Stomach (tissue), 9 donors: ENCODE results near the gene VWA8. TPM values are rescaled to one million over a fixed set of nuclear protein-coding genes. Genes with fewer than 3 reads are reported as not detected.

Experiments
- DNase-seq, 2 donors: peaks; one replicate each; pipeline versions ENCODE4 v3.0.0 to v3.0.0-alpha.2; 2013 to 2019
- H3K27ac ChIP-seq, 5 donors: fragments of 200-600 bp in 4 of 5; sonication (generic) in 4 of 5; one replicate each; pipeline ENCODE4 v1.5.1; 2013 to 2019; ENCODE audit warnings: mild to moderate bottlenecking in 1 of 5, moderate library complexity in 1 of 5
- H3K27me3 ChIP-seq, 3 donors: fragments of 200-600 bp; sonication (generic); one replicate each; pipeline ENCODE4 v1.5.1; 2017 to 2019; ENCODE audit warnings: mixed run types in 1 of 3
- H3K36me3 ChIP-seq, 4 donors: fragments of 200-600 bp; sonication (generic); 1 replicate in 3 of 4; 2 replicates in 1 of 4; pipeline ENCODE4 v1.5.1; 2016 to 2019
- H3K4me1 ChIP-seq, 4 donors: fragments of 200-600 bp; sonication (generic); one replicate each; pipeline ENCODE4 v1.5.1; 2016 to 2019
- H3K4me3 ChIP-seq, 4 donors: fragments of 200-600 bp; sonication (generic) in 3 of 4; one replicate each; pipeline ENCODE4 v1.5.1; 2016 to 2019; ENCODE audit warnings: mild to moderate bottlenecking in 1 of 4
- H3K9me3 ChIP-seq, 4 donors: fragments of 200-600 bp; sonication (generic); one replicate each; pipeline ENCODE4 v1.5.1; 2016 to 2019
- EP300 ChIP-seq: sonication (generic); formaldehyde crosslinking; IDR thresholded peaks from one replicate; pipeline ENCODE4 v1.6.1; 2017; ENCODE audit warnings: antibody characterized with exemption
- POLR2A ChIP-seq, 4 donors: fragments of 450-650 bp; IDR thresholded peaks; one replicate each; pipeline ENCODE4 v1.6.1; 2016; ENCODE audit warnings: antibody characterized with exemption in 4 of 4, control low read depth in 2 of 4, mild to moderate bottlenecking in 1 of 4, moderate library complexity in 1 of 4
- POLR2AphosphoS5 ChIP-seq, 3 donors: sonication (generic); formaldehyde crosslinking; IDR thresholded peaks; one replicate each; pipeline ENCODE4 v1.6.1; 2016; ENCODE audit warnings: antibody characterized with exemption in 3 of 3
- WGBS, 5 donors: extraction: QIAGEN DNeasy Blood & Tissue Kit in 3 of 5; methylation state at CpG; one replicate each; pipeline versions ENCODE4 v1.1.5 to v1.1.7; 2013 to 2018; 5-methylcytosine and 5-hydroxymethylcytosine counted together
- intact Hi-C: fragments of 100-400 bp; cut with DNase I; formaldehyde crosslinking; loops from one replicate; pipeline ENCODE4 v1.15.1; 2023; ENCODE audit warnings: low total_unique reads
- polyA plus RNA-seq, 3 donors: library from polyadenylated mRNA; stranded (reverse); fragments of 200-250 nt; gene quantifications; one replicate each; pipeline ENCODE4 v1.2.3, GENCODE V29; 2013
- total RNA-seq, 5 donors: library from RNA; depleted of rRNA; stranded (reverse); fragments of >200 nt; gene quantifications; one replicate each; pipeline versions ENCODE4 v1.1.0 to v1.2.3, GENCODE V29; 2014 to 2016
- TF ChIP-seq, protein P1 (sequence below), 7 experiments: fragments of 450-650 bp in 4 of 7; fragments of 200-600 bp in 3 of 7; sonication (generic) in 3 of 7; IDR thresholded peaks; one replicate each; pipeline ENCODE4 v1.5.1; 2016 to 2019; ENCODE audit warnings: antibody characterized with exemption in 7 of 7, control low read depth in 2 of 7, mild to moderate bottlenecking in 1 of 7
- donor health status: healthy with polysubstance abuse.
- donor health status: Bipolar disorder and iron deficiency.
- donor health status: healthy.

Gene VWA8
- total and polyA plus RNA-seq, 8 donors = 3.3 to 99.2 (median 25.4) TPM

DNA sequence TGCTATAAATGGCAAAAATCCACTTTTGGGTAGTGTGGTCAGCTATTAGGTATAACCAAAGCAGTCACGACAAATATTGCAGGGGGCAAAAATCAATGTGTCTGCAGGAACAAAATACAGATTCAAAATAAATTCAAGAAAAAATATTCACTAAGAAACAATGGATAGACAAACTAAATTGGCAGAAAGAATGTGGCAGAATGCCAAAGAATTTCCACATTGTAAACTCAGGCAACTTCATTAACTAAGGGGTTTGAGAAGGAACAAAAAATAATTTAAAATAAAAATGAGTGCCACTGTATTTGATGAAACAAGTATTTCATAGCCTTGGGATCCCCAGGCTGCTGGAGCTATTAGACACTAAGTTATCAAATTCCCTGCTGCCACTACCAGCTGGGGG is 193.1 kb downstream of the VWA8 start:
- peaks cover 0 to 3% (median 0%) of the 10 kb centered on the region in 4 donors for H3K36me3 ChIP-seq
- H3K4me3 ChIP-seq = no peak overlapping the region
- WGBS, 5 donors = 73 to 87% (median 82%) methylated on average over 1 of the region's 1 CpG
- no peak overlapping the region for H3K27ac ChIP-seq
- TF ChIP-seq POLR2AphosphoS5 (IDR thresholded peaks at IDR 0.05) (no peak), EP300 (no peak), POLR2A (IDR thresholded peaks at IDR 0.05) (no peak)
- TF ChIP-seq, protein P1, sequence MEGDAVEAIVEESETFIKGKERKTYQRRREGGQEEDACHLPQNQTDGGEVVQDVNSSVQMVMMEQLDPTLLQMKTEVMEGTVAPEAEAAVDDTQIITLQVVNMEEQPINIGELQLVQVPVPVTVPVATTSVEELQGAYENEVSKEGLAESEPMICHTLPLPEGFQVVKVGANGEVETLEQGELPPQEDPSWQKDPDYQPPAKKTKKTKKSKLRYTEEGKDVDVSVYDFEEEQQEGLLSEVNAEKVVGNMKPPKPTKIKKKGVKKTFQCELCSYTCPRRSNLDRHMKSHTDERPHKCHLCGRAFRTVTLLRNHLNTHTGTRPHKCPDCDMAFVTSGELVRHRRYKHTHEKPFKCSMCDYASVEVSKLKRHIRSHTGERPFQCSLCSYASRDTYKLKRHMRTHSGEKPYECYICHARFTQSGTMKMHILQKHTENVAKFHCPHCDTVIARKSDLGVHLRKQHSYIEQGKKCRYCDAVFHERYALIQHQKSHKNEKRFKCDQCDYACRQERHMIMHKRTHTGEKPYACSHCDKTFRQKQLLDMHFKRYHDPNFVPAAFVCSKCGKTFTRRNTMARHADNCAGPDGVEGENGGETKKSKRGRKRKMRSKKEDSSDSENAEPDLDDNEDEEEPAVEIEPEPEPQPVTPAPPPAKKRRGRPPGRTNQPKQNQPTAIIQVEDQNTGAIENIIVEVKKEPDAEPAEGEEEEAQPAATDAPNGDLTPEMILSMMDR (IDR thresholded peaks at IDR 0.05) = no peak
- intact Hi-C loops = no loop called here
- no peaks in the 10 kb centered on the region for H3K9me3 ChIP-seq
- DNase-seq = peak in 1 of 2 donors; percentile 16
- H3K4me1 ChIP-seq = no peaks in the 10 kb centered on the region
- H3K27me3 ChIP-seq = no peaks in the 10 kb centered on the region

DNA sequence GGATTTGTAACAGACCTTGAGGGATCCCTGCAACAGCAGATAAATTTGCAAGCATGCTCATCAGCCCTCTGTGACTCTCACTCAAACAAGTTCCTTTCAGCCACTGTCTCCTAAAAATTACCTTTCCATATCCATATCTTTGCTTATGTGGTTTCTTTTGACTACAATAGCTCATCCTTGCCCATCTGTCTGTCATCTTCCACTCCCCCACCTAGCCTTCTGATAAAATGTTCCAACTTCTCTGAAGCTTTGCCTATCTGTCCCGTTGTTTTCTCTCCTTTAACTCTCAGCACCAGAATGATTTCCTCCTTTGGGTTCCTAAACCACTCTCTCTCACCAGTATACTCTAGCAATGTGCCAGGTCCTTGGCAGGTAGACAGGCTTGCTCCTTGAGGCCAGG is 194.5 kb downstream of the VWA8 start:
- H3K27me3 ChIP-seq = no peaks in the 10 kb centered on the region
- TF ChIP-seq EP300 (no peak), POLR2AphosphoS5 (IDR thresholded peaks at IDR 0.05) (no peak), POLR2A (IDR thresholded peaks at IDR 0.05) (no peak)
- TF ChIP-seq, protein P1 (IDR thresholded peaks at IDR 0.05) = no peak
- WGBS, 5 donors = 37 to 81% (median 52%) methylated on average over 1 of the region's 1 CpG
- H3K9me3 ChIP-seq = no peaks in the 10 kb centered on the region
- H3K4me3 ChIP-seq = no peak overlapping the region
- no peaks in the 10 kb centered on the region for H3K4me1 ChIP-seq
- no peak for DNase-seq
- H3K27ac ChIP-seq = no peak overlapping the region
- intact Hi-C loops = no loop called here
- H3K36me3 ChIP-seq = no peaks in the 10 kb centered on the region

GRCh38 chr13:41765813-41766212 is 195.1 kb downstream of the VWA8 start:
- intact Hi-C loops = no loop called here
- DNase-seq = peak in 1 of 2 donors; percentile 28
- no peak overlapping the region for H3K4me3 ChIP-seq
- no peak overlapping the region for H3K27ac ChIP-seq
- no peaks in the 10 kb centered on the region for H3K27me3 ChIP-seq
- no peaks in the 10 kb centered on the region for H3K9me3 ChIP-seq
- H3K4me1 ChIP-seq = no peaks in the 10 kb centered on the region
- TF ChIP-seq POLR2AphosphoS5 (IDR thresholded peaks at IDR 0.05) (no peak), POLR2A (IDR thresholded peaks at IDR 0.05) (no peak), EP300 (no peak)
- H3K36me3 ChIP-seq = peaks cover 0 to 4% (median 2%) of the 10 kb centered on the region in 4 donors
- 76 to 91% (median 85%) methylated on average over 5 of the region's 5 CpGs for whole genome bisulfite sequencing, 5 donors

GRCh38 chr13:41765020-41765419 is 195.9 kb downstream of the VWA8 start:
- WGBS, 5 donors = 72 to 78% (median 75%) methylated on average over 1 of the region's 1 CpG
- no peak for DNase-seq
- H3K27ac ChIP-seq = no peak overlapping the region
- H3K4me3 ChIP-seq = no peak overlapping the region
- peaks cover 0 to 7% (median 6%) of the 10 kb centered on the region in 4 donors for H3K36me3 ChIP-seq
- no peaks in the 10 kb centered on the region for H3K27me3 ChIP-seq
- no peaks in the 10 kb centered on the region for H3K9me3 ChIP-seq
- TF ChIP-seq POLR2A (IDR thresholded peaks at IDR 0.05) (no peak), POLR2AphosphoS5 (IDR thresholded peaks at IDR 0.05) (no peak), EP300 (no peak)
- TF ChIP-seq, protein P1 (IDR thresholded peaks at IDR 0.05) = no peak
- no peaks in the 10 kb centered on the region for H3K4me1 ChIP-seq
- intact Hi-C loops = no loop called here

DNA sequence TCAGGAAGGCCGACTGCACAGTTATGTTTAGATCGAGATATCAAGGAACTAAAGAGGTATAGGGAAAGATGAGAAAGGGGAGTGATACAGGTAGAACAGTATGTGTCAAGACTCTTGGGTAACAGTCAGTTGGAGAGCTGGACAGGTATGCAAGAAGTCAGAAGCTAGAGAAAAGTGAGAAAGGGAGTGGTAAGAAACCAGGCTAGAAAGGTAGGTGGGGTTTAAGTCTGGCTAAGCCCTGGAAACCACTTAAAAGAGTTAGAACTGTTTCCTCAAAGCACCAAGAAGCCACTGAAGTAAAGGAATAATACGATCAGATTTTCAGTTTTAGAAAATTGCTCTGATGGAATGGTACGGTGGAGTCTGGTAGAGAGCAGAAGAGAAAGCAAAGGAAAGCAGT is 196.4 kb downstream of the VWA8 start:
- WGBS, 5 donors = 91 to 96% (median 92%) methylated on average over 4 of the region's 4 CpGs
- intact Hi-C loops = no loop called here
- TF ChIP-seq EP300 (no peak), POLR2A (IDR thresholded peaks at IDR 0.05) (no peak), POLR2AphosphoS5 (IDR thresholded peaks at IDR 0.05) (no peak)
- TF ChIP-seq, protein P1 (IDR thresholded peaks at IDR 0.05) = no peak
- DNase-seq = no peak
- Histone ChIP-seq H3K27me3 (no peaks in the 10 kb centered on the region), H3K4me3 (no peak overlapping the region), H3K4me1 (no peaks in the 10 kb centered on the region), H3K27ac (no peak overlapping the region), H3K36me3 (peaks cover 0 to 10% (median 6%) of the 10 kb centered on the region in 4 donors), H3K9me3 (no peaks in the 10 kb centered on the region)
